Measurements from ENCODE around the gene LY6G5C. TPM values are rescaled to one million over a fixed set of nuclear protein-coding genes. Genes with fewer than 3 reads are reported as not detected.

LY6G5C gene
- total and polyA plus RNA-seq, 2 experiments from 2014 or later = 2.1 TPM; not detected in 1

- H3K36me3 Mint-ChIP-seq (ENCODE audit: low read depth) = peaks cover 91% of the 10 kb centered on the region
- no peak overlapping the region for H3K27ac Mint-ChIP-seq
Measured at GRCh38 chr6:31634969-31635575, 45.8 kb downstream of the LY6G5C start.

More at GRCh38 chr6:31634969-31635575, 45.8 kb downstream of the LY6G5C start:
- TF ChIP-seq CTCF (conservative IDR thresholded peaks at IDR 0.05; ENCODE audit: low read depth in 2 of 2) (no peak), EZH2phosphoT487 (IDR thresholded peaks at IDR 0.05; ENCODE audit: unreplicated experiment) (no peak), ZNF331 (CRISPR knock-in tag; IDR thresholded peaks at IDR 0.05; ENCODE audit: low read depth) (no peak), POLR2AphosphoS5 (IDR thresholded peaks at IDR 0.05; ENCODE audit: low read depth) (no peak), STAT1 (IDR thresholded peaks at IDR 0.05; ENCODE audit: unreplicated experiment) (no peak), CREB1 (CRISPR knock-in tag; IDR thresholded peaks at IDR 0.05; ENCODE audit: low read depth) (no peak), JUNB (IDR thresholded peaks at IDR 0.05; ENCODE audit: unreplicated experiment) (no peak), ZNF462 (CRISPR knock-in tag; IDR thresholded peaks at IDR 0.05) (no peak), REST (IDR thresholded peaks at IDR 0.05; ENCODE audit: unreplicated experiment) (no peak), EZH2 (IDR thresholded peaks at IDR 0.05; ENCODE audit: low read depth, unreplicated experiment) (no peak), NANOG (IDR thresholded peaks at IDR 0.05; ENCODE audit: borderline replicate concordance) (no peak), ZNF114 (CRISPR knock-in tag; IDR thresholded peaks at IDR 0.05) (no peak), ETS1 (IDR thresholded peaks at IDR 0.05) (no peak)
- DNase-seq (ENCODE audit: low spot score) = no peak
- Mint-ChIP-seq H3K27me3 (ENCODE audit: insufficient read depth, low read depth, poor library complexity) (peaks cover 6% of the 10 kb centered on the region), H3K4me3 (no peak overlapping the region), H3K9me3 (no peaks in the 10 kb centered on the region; the same call in 2 of the 3 replicates), H3K4me1 (no peaks in the 10 kb centered on the region)
- Histone ChIP-seq H3K4me3 (no peak overlapping the region), H4K20me1 (replicated peaks; ENCODE audit: insufficient read depth) (peaks cover 40% of the 10 kb centered on the region), H3F3A (replicated peaks; ENCODE audit: low read depth) (peaks cover 79% of the 10 kb centered on the region), H3K4me1 (ENCODE audit: insufficient read depth) (no peaks in the 10 kb centered on the region), H3K79me2 (replicated peaks; ENCODE audit: insufficient read depth) (peaks cover 12% of the 10 kb centered on the region), H3K4me2 (no peak overlapping the region), H2AFZ (no peak overlapping the region), H3K27ac (ENCODE audit: low read depth) (no peak overlapping the region), H3K36me3 (ENCODE audit: insufficient read depth) (peaks cover 69% of the 10 kb centered on the region), H3K9me2 (ENCODE audit: insufficient read depth) (no peaks in the 10 kb centered on the region), H3K27me3 (ENCODE audit: insufficient read depth) (no peaks in the 10 kb centered on the region)
- no peak for ATAC-seq

Measured in GM23338 (cell line).